Measurements from ENCODE around the gene EPS8L3. TPM values are rescaled to one million over a fixed set of nuclear protein-coding genes. Genes with fewer than 3 reads are reported as not detected.

Gene EPS8L3
- total and polyA plus RNA-seq, 9 of the 15 experiments (the other 6 are each of a cell fraction or from before 2014, with no cell fraction given), result 0.09 to 0.42 (median 0.14) TPM; not detected in 5

GRCh38 chr1:109793486-109794318 lies 30.0 kb upstream of the EPS8L3 start (continued):
- TF ChIP-seq ZMIZ1 (IDR thresholded peaks at IDR 0.05; ENCODE audit: low read depth in 2 of 2, low read length in 2 of 2) (no peak; a peak in 1 of 4 replicates), TCF3 (CRISPR knock-in tag; IDR thresholded peaks at IDR 0.05) (no peak), CGGBP1 (CRISPR knock-in tag; IDR thresholded peaks at IDR 0.05) (no peak), PHTF2 (CRISPR knock-in tag; IDR thresholded peaks at IDR 0.05) (no peak), GABPB2 (CRISPR knock-in tag; conservative IDR thresholded peaks at IDR 0.05) (no peak), ZNF431 (CRISPR knock-in tag; IDR thresholded peaks at IDR 0.05) (no peak), MTA3 (IDR thresholded peaks at IDR 0.05; ENCODE audit: borderline replicate concordance) (0 out of 2 replicates have a peak, but pooled peaks have one; percentile 49), LCOR (CRISPR knock-in tag; IDR thresholded peaks at IDR 0.05) (no peak), CREB3 (tag; conservative IDR thresholded peaks at IDR 0.05; ENCODE audit: low read depth) (no peak), TRIM28 (IDR thresholded peaks at IDR 0.05) (no peak), ZNF174 (CRISPR knock-in tag; IDR thresholded peaks at IDR 0.05) (no peak), NFE2 (IDR thresholded peaks at IDR 0.05; ENCODE audit: low read depth) (peak; percentile 44; the same call in 1 of the 2 replicates), EHMT2 (IDR thresholded peaks at IDR 0.05) (no peak), SIN3B (IDR thresholded peaks at IDR 0.05; ENCODE audit: low read depth) (no peak), NBN (IDR thresholded peaks at IDR 0.05; ENCODE audit: low read depth) (no peak; the same call in 1 of the 2 replicates), RBM39 (optimal IDR thresholded peaks at IDR 0.05; ENCODE audit: low read depth, low read length) (no peak)
- TF ChIP-seq, protein P1, sequence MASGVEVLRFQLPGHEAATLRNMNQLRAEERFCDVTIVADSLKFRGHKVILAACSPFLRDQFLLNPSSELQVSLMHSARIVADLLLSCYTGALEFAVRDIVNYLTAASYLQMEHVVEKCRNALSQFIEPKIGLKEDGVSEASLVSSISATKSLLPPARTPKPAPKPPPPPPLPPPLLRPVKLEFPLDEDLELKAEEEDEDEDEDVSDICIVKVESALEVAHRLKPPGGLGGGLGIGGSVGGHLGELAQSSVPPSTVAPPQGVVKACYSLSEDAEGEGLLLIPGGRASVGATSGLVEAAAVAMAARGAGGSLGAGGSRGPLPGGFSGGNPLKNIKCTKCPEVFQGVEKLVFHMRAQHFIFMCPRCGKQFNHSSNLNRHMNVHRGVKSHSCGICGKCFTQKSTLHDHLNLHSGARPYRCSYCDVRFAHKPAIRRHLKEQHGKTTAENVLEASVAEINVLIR (CRISPR knock-in tag; IDR thresholded peaks at IDR 0.05), result no peak
- TF ChIP-seq, protein P2, sequence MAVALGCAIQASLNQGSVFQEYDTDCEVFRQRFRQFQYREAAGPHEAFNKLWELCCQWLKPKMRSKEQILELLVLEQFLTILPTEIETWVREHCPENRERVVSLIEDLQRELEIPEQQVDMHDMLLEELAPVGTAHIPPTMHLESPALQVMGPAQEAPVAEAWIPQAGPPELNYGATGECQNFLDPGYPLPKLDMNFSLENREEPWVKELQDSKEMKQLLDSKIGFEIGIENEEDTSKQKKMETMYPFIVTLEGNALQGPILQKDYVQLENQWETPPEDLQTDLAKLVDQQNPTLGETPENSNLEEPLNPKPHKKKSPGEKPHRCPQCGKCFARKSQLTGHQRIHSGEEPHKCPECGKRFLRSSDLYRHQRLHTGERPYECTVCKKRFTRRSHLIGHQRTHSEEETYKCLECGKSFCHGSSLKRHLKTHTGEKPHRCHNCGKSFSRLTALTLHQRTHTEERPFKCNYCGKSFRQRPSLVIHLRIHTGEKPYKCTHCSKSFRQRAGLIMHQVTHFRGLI (CRISPR knock-in tag; IDR thresholded peaks at IDR 0.05), result no peak
- TF ChIP-seq, protein P3, sequence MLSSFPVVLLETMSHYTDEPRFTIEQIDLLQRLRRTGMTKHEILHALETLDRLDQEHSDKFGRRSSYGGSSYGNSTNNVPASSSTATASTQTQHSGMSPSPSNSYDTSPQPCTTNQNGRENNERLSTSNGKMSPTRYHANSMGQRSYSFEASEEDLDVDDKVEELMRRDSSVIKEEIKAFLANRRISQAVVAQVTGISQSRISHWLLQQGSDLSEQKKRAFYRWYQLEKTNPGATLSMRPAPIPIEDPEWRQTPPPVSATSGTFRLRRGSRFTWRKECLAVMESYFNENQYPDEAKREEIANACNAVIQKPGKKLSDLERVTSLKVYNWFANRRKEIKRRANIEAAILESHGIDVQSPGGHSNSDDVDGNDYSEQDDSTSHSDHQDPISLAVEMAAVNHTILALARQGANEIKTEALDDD (IDR thresholded peaks at IDR 0.05), result peak; percentile 82
